Measurements from ENCODE around the gene SLC2A3.
"Not testable (repeated sequence)": the region's sequence is repeated elsewhere in the genome, so short reads cannot be mapped to it uniquely, and the experiment has no call there.

DNA sequence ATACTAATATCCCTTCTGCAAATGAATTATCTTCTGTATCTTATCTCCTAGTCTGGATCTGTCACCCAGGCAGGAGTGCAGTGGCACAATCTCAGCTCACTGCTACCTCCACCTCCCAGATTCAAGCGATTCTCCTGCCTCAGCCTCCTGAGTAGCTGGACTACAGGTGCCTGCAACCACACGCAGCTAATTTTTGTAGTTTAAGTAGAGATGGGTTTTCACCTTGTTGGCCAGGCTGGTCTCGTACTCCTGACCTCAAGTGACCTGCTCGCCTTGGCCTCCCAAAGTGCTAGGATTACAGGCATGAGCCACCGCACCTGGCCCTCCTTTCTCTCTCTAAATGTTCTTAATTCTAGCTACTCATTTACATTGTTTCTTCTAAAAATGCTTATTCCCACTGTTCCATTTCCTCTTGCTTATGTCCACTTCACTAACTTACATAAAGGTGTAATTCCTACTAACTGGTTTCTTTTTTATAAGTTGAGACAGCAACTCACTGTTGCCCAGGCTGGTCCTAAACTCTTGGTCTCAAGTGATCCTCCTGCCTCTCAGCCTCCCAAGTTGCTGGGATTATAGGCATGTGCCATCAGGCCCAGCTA lies 9.8 kb downstream of the SLC2A3 start:
- TF ChIP-seq CTCF, EZH2 (IDR thresholded peaks at IDR 0.05): not testable (repeated sequence)

Data from neural progenitor cell (in vitro differentiated cells).